Measurements from ENCODE around the gene CFAP77.

CFAP77 gene

DNA sequence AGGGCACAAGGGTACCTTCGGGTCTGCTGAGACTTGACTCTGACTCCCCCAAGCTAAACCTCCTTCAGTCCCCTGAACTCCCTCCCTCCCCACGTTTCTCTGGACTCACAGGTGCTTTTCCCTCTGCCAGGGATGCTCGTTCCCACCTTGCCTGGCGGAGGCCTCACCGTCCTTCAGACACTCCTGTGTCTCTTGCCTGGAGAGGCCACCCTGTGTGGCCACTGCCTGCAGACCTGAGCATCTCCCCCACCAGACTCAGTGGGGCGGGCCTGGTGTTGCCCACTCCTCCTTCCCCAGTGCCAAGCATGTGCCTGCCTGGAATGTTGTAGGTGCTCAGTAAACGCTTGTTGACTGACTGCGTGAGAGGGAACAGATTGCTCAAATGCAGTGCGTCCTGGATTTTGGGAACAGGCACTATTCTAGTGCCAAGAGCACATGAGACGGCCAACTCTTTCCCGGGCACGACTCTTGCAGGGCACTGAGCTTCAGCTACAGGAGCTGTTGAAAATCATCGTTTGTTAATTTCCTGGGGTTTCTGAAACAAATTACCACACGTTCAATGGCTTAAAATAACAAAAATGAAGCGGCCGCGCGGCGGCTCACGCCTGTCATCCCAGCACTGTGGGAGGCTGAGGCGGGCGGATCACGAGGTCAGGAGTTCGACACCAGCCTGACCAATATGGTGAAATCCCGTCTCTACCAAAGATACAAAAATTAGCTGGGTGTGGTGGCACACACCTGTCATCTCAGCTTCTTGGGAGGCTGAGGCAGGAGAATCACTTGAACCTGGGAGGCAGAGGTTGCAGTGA, 101.4 kb downstream of the CFAP77 start:
- WGBS (ENCODE audit: extremely low coverage, insufficient coverage, low lambda C conversion rate), result no CpG with 5 or more reads among the region's 25 CpGs

DNA sequence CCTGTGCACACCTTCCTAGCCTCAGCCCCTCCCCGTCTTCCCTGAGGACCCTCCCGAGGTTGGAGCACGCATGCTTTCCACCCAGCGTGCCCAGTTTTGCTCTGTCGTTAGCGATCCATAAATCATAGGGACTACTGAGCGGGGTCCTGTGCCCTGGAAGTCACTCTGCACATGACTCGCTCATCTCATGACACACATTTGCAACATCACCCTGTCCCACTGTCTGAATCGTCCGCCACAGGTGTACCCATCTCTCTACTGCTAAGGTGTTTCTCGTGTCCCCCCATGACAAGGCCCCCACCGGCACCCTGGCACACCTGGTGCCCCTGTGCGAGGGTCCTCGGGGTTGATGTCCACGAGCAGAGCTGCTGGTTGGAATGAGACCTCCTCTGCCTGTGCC, 103.4 kb downstream of the CFAP77 start:
- Histone ChIP-seq H2AK5ac (ENCODE audit: low read length) (no peak overlapping the region), H3K23ac (ENCODE audit: low read length) (no peak overlapping the region), H2BK15ac (replicated peaks; ENCODE audit: low read depth) (no peak overlapping the region), H3K4me3 (ENCODE audit: low read length) (no peak overlapping the region), H3K18ac (ENCODE audit: low read length) (no peak overlapping the region), H3K27ac (ENCODE audit: low read depth, low read length) (no peak overlapping the region), H3K79me2 (ENCODE audit: control insufficient read depth, insufficient read depth, low read length) (no peaks in the 10 kb centered on the region), H3K56ac (ENCODE audit: low read length) (no peak overlapping the region), H4K8ac (ENCODE audit: low read depth, low read length) (no peak overlapping the region), H3K79me1 (ENCODE audit: low read length) (no peaks in the 10 kb centered on the region), H4K5ac (ENCODE audit: low read length) (no peak overlapping the region), H2BK5ac (ENCODE audit: low read length) (no peak overlapping the region), H2BK120ac (ENCODE audit: low read depth, low read length) (no peak overlapping the region), H3K9ac (ENCODE audit: low read length) (no peak overlapping the region), H3K27me3 (ENCODE audit: insufficient read depth, low read length, poor library complexity) (no peaks in the 10 kb centered on the region), H3K4me1 (ENCODE audit: control insufficient read depth, low read depth, low read length) (no peaks in the 10 kb centered on the region), H3K36me3 (ENCODE audit: control insufficient read depth, insufficient read depth, low read length) (no peaks in the 10 kb centered on the region), H3K4me2 (ENCODE audit: low read length) (no peak overlapping the region), H3K4ac (ENCODE audit: low read depth, low read length) (no peak overlapping the region)
- DNase-seq, result no peak
- no CpG with 5 or more reads among the region's 15 CpGs for WGBS (ENCODE audit: extremely low coverage, insufficient coverage, low lambda C conversion rate)

More for the DNA sequence above, 101.4 kb downstream of the CFAP77 start:
- Histone ChIP-seq H3K4ac (ENCODE audit: low read depth, low read length) (no peak overlapping the region), H3K27ac (ENCODE audit: low read depth, low read length) (no peak overlapping the region), H2BK15ac (replicated peaks; ENCODE audit: low read depth) (no peak overlapping the region), H3K4me2 (ENCODE audit: low read length) (no peak overlapping the region), H3K56ac (ENCODE audit: low read length) (no peak overlapping the region), H3K9ac (ENCODE audit: low read length) (no peak overlapping the region), H2BK5ac (ENCODE audit: low read length) (no peak overlapping the region), H3K23ac (ENCODE audit: low read length) (no peak overlapping the region), H3K27me3 (ENCODE audit: insufficient read depth, low read length, poor library complexity) (no peaks in the 10 kb centered on the region), H3K18ac (ENCODE audit: low read length) (no peak overlapping the region), H4K8ac (ENCODE audit: low read depth, low read length) (no peak overlapping the region), H3K36me3 (ENCODE audit: control insufficient read depth, insufficient read depth, low read length) (no peaks in the 10 kb centered on the region), H2AK5ac (ENCODE audit: low read length) (no peak overlapping the region), H3K4me3 (ENCODE audit: low read length) (no peak overlapping the region), H3K4me1 (ENCODE audit: control insufficient read depth, low read depth, low read length) (no peaks in the 10 kb centered on the region), H4K5ac (ENCODE audit: low read length) (no peak overlapping the region), H3K79me2 (ENCODE audit: control insufficient read depth, insufficient read depth, low read length) (no peaks in the 10 kb centered on the region), H3K79me1 (ENCODE audit: low read length) (no peaks in the 10 kb centered on the region), H2BK120ac (ENCODE audit: low read depth, low read length) (no peak overlapping the region)
- no peak for DNase-seq

DNA sequence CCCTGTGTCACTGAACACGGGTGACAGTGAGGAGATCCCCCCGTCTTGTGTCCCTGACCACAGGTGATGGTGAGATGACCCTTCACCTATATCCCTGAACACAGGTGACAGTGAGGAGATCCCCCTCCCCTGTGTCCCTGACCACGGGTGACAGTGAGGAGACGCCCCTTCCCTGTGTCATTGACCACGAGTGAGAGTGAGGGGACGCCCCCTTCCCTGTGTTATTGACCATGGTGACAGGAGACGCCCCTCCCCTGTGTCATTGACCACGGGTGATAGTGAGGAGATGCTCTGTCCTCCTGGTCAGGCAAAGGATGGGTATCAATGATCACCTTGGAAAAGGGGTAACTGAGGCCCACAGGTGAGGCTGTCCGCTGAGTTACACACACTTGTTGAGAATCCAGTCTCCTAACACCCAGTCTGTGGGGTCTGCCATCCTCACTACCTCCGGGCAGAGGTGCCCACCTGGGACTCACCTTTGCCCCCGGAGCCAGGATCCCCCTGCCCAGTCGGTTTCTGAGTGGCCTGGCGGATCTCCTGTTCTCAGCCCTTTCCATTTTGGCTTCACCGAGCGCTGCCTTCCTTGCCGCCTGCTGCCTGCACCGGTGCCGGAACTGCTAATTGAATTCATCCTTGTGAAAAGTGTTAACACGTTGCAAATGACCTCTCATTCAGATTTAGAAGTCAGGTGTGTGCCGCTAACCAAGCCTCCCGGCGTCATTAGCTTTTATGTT, 104.2 kb downstream of the CFAP77 start:
- Histone ChIP-seq H3K18ac (ENCODE audit: low read length) (no peak overlapping the region), H3K27me3 (ENCODE audit: insufficient read depth, low read length, poor library complexity) (no peaks in the 10 kb centered on the region), H3K36me3 (ENCODE audit: control insufficient read depth, insufficient read depth, low read length) (no peaks in the 10 kb centered on the region), H2BK5ac (ENCODE audit: low read length) (no peak overlapping the region), H3K4me2 (ENCODE audit: low read length) (no peak overlapping the region), H4K5ac (ENCODE audit: low read length) (no peak overlapping the region), H3K9ac (ENCODE audit: low read length) (no peak overlapping the region), H3K79me2 (ENCODE audit: control insufficient read depth, insufficient read depth, low read length) (no peaks in the 10 kb centered on the region), H3K27ac (ENCODE audit: low read depth, low read length) (no peak overlapping the region), H4K8ac (ENCODE audit: low read depth, low read length) (no peak overlapping the region), H3K79me1 (ENCODE audit: low read length) (no peaks in the 10 kb centered on the region), H2AK5ac (ENCODE audit: low read length) (no peak overlapping the region), H2BK120ac (ENCODE audit: low read depth, low read length) (no peak overlapping the region), H3K56ac (ENCODE audit: low read length) (no peak overlapping the region), H3K4me1 (ENCODE audit: control insufficient read depth, low read depth, low read length) (no peaks in the 10 kb centered on the region), H3K23ac (ENCODE audit: low read length) (no peak overlapping the region), H3K4me3 (ENCODE audit: low read length) (no peak overlapping the region), H3K4ac (ENCODE audit: low read depth, low read length) (no peak overlapping the region), H2BK15ac (replicated peaks; ENCODE audit: low read depth) (no peak overlapping the region)
- no CpG with 5 or more reads among the region's 22 CpGs for WGBS (ENCODE audit: extremely low coverage, insufficient coverage, low lambda C conversion rate)
- no peak for DNase-seq

GRCh38 chr9:132514821-132515220, 104.8 kb downstream of the CFAP77 start:
- Histone ChIP-seq H3K18ac (ENCODE audit: low read length) (no peak overlapping the region), H3K4me2 (ENCODE audit: low read length) (no peak overlapping the region), H3K4ac (ENCODE audit: low read depth, low read length) (no peak overlapping the region), H2BK15ac (replicated peaks; ENCODE audit: low read depth) (no peak overlapping the region), H3K79me2 (ENCODE audit: control insufficient read depth, insufficient read depth, low read length) (no peaks in the 10 kb centered on the region), H4K8ac (ENCODE audit: low read depth, low read length) (no peak overlapping the region), H3K56ac (ENCODE audit: low read length) (no peak overlapping the region), H3K4me1 (ENCODE audit: control insufficient read depth, low read depth, low read length) (no peaks in the 10 kb centered on the region), H4K5ac (ENCODE audit: low read length) (no peak overlapping the region), H3K4me3 (ENCODE audit: low read length) (no peak overlapping the region), H3K79me1 (ENCODE audit: low read length) (no peaks in the 10 kb centered on the region), H2AK5ac (ENCODE audit: low read length) (no peak overlapping the region), H2BK120ac (ENCODE audit: low read depth, low read length) (no peak overlapping the region), H3K27me3 (ENCODE audit: insufficient read depth, low read length, poor library complexity) (no peaks in the 10 kb centered on the region), H3K27ac (ENCODE audit: low read depth, low read length) (no peak overlapping the region), H2BK5ac (ENCODE audit: low read length) (no peak overlapping the region), H3K9ac (ENCODE audit: low read length) (no peak overlapping the region), H3K23ac (ENCODE audit: low read length) (no peak overlapping the region), H3K36me3 (ENCODE audit: control insufficient read depth, insufficient read depth, low read length) (no peaks in the 10 kb centered on the region)
- no CpG with 5 or more reads among the region's 8 CpGs for WGBS (ENCODE audit: extremely low coverage, insufficient coverage, low lambda C conversion rate)
- no peak for DNase-seq

GRCh38 chr9:132516301-132516700, 106.3 kb downstream of the CFAP77 start:
- no peak overlapping the region for H2AK5ac ChIP-seq (ENCODE audit: low read length)
- H2BK5ac ChIP-seq (ENCODE audit: low read length), result no peak overlapping the region
- DNase-seq, result no peak
- H3K4ac ChIP-seq (ENCODE audit: low read depth, low read length), result no peak overlapping the region
- H2BK15ac ChIP-seq (replicated peaks; ENCODE audit: low read depth), result no peak overlapping the region
- no peaks in the 10 kb centered on the region for H3K79me1 ChIP-seq (ENCODE audit: low read length)
- no peak overlapping the region for H2BK120ac ChIP-seq (ENCODE audit: low read depth, low read length)
- no peaks in the 10 kb centered on the region for H3K36me3 ChIP-seq (ENCODE audit: control insufficient read depth, insufficient read depth, low read length)
- H3K4me3 ChIP-seq (ENCODE audit: low read length), result no peak overlapping the region
- no peaks in the 10 kb centered on the region for H3K4me1 ChIP-seq (ENCODE audit: control insufficient read depth, low read depth, low read length)
- no peak overlapping the region for H3K27ac ChIP-seq (ENCODE audit: low read depth, low read length)
- no peak overlapping the region for H3K4me2 ChIP-seq (ENCODE audit: low read length)
- no peak overlapping the region for H4K5ac ChIP-seq (ENCODE audit: low read length)
- no peak overlapping the region for H3K23ac ChIP-seq (ENCODE audit: low read length)
- no peak overlapping the region for H3K9ac ChIP-seq (ENCODE audit: low read length)
- no peak overlapping the region for H4K8ac ChIP-seq (ENCODE audit: low read depth, low read length)
- no peak overlapping the region for H3K56ac ChIP-seq (ENCODE audit: low read length)
- no peaks in the 10 kb centered on the region for H3K79me2 ChIP-seq (ENCODE audit: control insufficient read depth, insufficient read depth, low read length)
- no peaks in the 10 kb centered on the region for H3K27me3 ChIP-seq (ENCODE audit: insufficient read depth, low read length, poor library complexity)
- no CpG with 5 or more reads among the region's 6 CpGs for WGBS (ENCODE audit: extremely low coverage, insufficient coverage, low lambda C conversion rate)
- H3K18ac ChIP-seq (ENCODE audit: low read length), result no peak overlapping the region
